ENCODE data around the gene GLCCI1. TPM values are rescaled to one million over a fixed set of nuclear protein-coding genes. Genes with fewer than 3 reads are reported as not detected.

GLCCI1 gene
- total RNA-seq, 1 experiment from 2014 or later: 55.7 TPM

GRCh38 chr7:7948232-7948631 is 20.4 kb upstream of the GLCCI1 start:
- H4K20me1 ChIP-seq (ENCODE audit: insufficient read depth, low read depth, low read length): no peaks in the 10 kb centered on the region
- no peak overlapping the region for H3K9ac ChIP-seq (ENCODE audit: low read length)
- no peaks in the 10 kb centered on the region for H3K36me3 ChIP-seq (ENCODE audit: insufficient read depth, low read length)
- H3K4me3 ChIP-seq (ENCODE audit: low read length): no peak overlapping the region
- H3K4me1 ChIP-seq (ENCODE audit: low read length): peaks cover 12% of the 10 kb centered on the region
- no peak for DNase-seq
- no peaks in the 10 kb centered on the region for H3K9me2 ChIP-seq (replicated peaks; ENCODE audit: insufficient read depth, low read length)
- H3K4me2 ChIP-seq (ENCODE audit: low read depth, low read length, poor library complexity, severe bottlenecking): no peak overlapping the region
- H3K27me3 ChIP-seq (ENCODE audit: low read length): no peaks in the 10 kb centered on the region
- H3K27ac ChIP-seq (ENCODE audit: low read length): no peak overlapping the region
- H3K9me3 ChIP-seq (ENCODE audit: low read length): no peaks in the 10 kb centered on the region
- no peak overlapping the region for H2AFZ ChIP-seq (ENCODE audit: low read length)
- H3K79me2 ChIP-seq (ENCODE audit: low read length): no peaks in the 10 kb centered on the region

- H3K4me3 ChIP-seq (ENCODE audit: low read length): no peak overlapping the region
- no peaks in the 10 kb centered on the region for H3K36me3 ChIP-seq (ENCODE audit: insufficient read depth, low read length)
- H3K9ac ChIP-seq (ENCODE audit: low read length): no peak overlapping the region
- no peak overlapping the region for H3K27ac ChIP-seq (ENCODE audit: low read length)
- no peaks in the 10 kb centered on the region for H3K9me2 ChIP-seq (replicated peaks; ENCODE audit: insufficient read depth, low read length)
- no peaks in the 10 kb centered on the region for H3K79me2 ChIP-seq (ENCODE audit: low read length)
- H3K27me3 ChIP-seq (ENCODE audit: low read length): no peaks in the 10 kb centered on the region
- H4K20me1 ChIP-seq (ENCODE audit: insufficient read depth, low read depth, low read length): no peaks in the 10 kb centered on the region
- H3K4me2 ChIP-seq (ENCODE audit: low read depth, low read length, poor library complexity, severe bottlenecking): no peak overlapping the region
- no peak overlapping the region for H2AFZ ChIP-seq (ENCODE audit: low read length)
- H3K9me3 ChIP-seq (ENCODE audit: low read length): no peaks in the 10 kb centered on the region
- no peak for DNase-seq
- no peaks in the 10 kb centered on the region for H3K4me1 ChIP-seq (ENCODE audit: low read length)
Observed at GRCh38 chr7:7953806-7954205, 14.8 kb upstream of the GLCCI1 start.

GRCh38 chr7:7956531-7957128 is 12.0 kb upstream of the GLCCI1 start:
- Histone ChIP-seq H3K4me1 (ENCODE audit: low read length) (no peaks in the 10 kb centered on the region), H3K27ac (ENCODE audit: low read length) (no peak overlapping the region), H3K36me3 (ENCODE audit: insufficient read depth, low read length) (no peaks in the 10 kb centered on the region), H3K4me3 (ENCODE audit: low read length) (no peak overlapping the region), H4K20me1 (ENCODE audit: insufficient read depth, low read depth, low read length) (no peaks in the 10 kb centered on the region), H3K4me2 (ENCODE audit: low read depth, low read length, poor library complexity, severe bottlenecking) (no peak overlapping the region), H3K27me3 (ENCODE audit: low read length) (no peaks in the 10 kb centered on the region), H2AFZ (ENCODE audit: low read length) (no peak overlapping the region), H3K9me2 (replicated peaks; ENCODE audit: insufficient read depth, low read length) (no peaks in the 10 kb centered on the region), H3K9ac (ENCODE audit: low read length) (no peak overlapping the region), H3K9me3 (ENCODE audit: low read length) (no peaks in the 10 kb centered on the region), H3K79me2 (ENCODE audit: low read length) (no peaks in the 10 kb centered on the region)
- DNase-seq: no peak

GRCh38 chr7:7957513-7957912 is 11.1 kb upstream of the GLCCI1 start:
- no peak overlapping the region for H3K27ac ChIP-seq (ENCODE audit: low read length)
- no peaks in the 10 kb centered on the region for H3K79me2 ChIP-seq (ENCODE audit: low read length)
- no peak overlapping the region for H3K4me2 ChIP-seq (ENCODE audit: low read depth, low read length, poor library complexity, severe bottlenecking)
- H3K27me3 ChIP-seq (ENCODE audit: low read length): no peaks in the 10 kb centered on the region
- no peaks in the 10 kb centered on the region for H3K36me3 ChIP-seq (ENCODE audit: insufficient read depth, low read length)
- no peaks in the 10 kb centered on the region for H3K4me1 ChIP-seq (ENCODE audit: low read length)
- no peak overlapping the region for H3K9ac ChIP-seq (ENCODE audit: low read length)
- H4K20me1 ChIP-seq (ENCODE audit: insufficient read depth, low read depth, low read length): no peaks in the 10 kb centered on the region
- no peak for DNase-seq
- no peak overlapping the region for H3K4me3 ChIP-seq (ENCODE audit: low read length)
- H3K9me3 ChIP-seq (ENCODE audit: low read length): no peaks in the 10 kb centered on the region
- no peak overlapping the region for H2AFZ ChIP-seq (ENCODE audit: low read length)
- no peaks in the 10 kb centered on the region for H3K9me2 ChIP-seq (replicated peaks; ENCODE audit: insufficient read depth, low read length)

GRCh38 chr7:7959979-7960670 is 8.5 kb upstream of the GLCCI1 start:
- no peak for DNase-seq
- no peaks in the 10 kb centered on the region for H4K20me1 ChIP-seq (ENCODE audit: insufficient read depth, low read depth, low read length)
- H3K36me3 ChIP-seq (ENCODE audit: insufficient read depth, low read length): no peaks in the 10 kb centered on the region
- H3K79me2 ChIP-seq (ENCODE audit: low read length): no peaks in the 10 kb centered on the region
- no peaks in the 10 kb centered on the region for H3K27me3 ChIP-seq (ENCODE audit: low read length)
- no peak overlapping the region for H2AFZ ChIP-seq (ENCODE audit: low read length)
- H3K9me3 ChIP-seq (ENCODE audit: low read length): no peaks in the 10 kb centered on the region
- H3K4me1 ChIP-seq (ENCODE audit: low read length): peaks cover 18% of the 10 kb centered on the region
- H3K27ac ChIP-seq (ENCODE audit: low read length): no peak overlapping the region
- no peak overlapping the region for H3K9ac ChIP-seq (ENCODE audit: low read length)
- H3K4me3 ChIP-seq (ENCODE audit: low read length): no peak overlapping the region
- H3K4me2 ChIP-seq (ENCODE audit: low read depth, low read length, poor library complexity, severe bottlenecking): no peak overlapping the region
- no peaks in the 10 kb centered on the region for H3K9me2 ChIP-seq (replicated peaks; ENCODE audit: insufficient read depth, low read length)

GRCh38 chr7:7962851-7963250 is 5.7 kb upstream of the GLCCI1 start:
- Histone ChIP-seq H3K9ac (ENCODE audit: low read length) (no peak overlapping the region), H3K36me3 (ENCODE audit: insufficient read depth, low read length) (no peaks in the 10 kb centered on the region), H3K79me2 (ENCODE audit: low read length) (no peaks in the 10 kb centered on the region), H3K9me3 (ENCODE audit: low read length) (no peaks in the 10 kb centered on the region), H3K4me1 (ENCODE audit: low read length) (peaks cover 33% of the 10 kb centered on the region), H2AFZ (ENCODE audit: low read length) (no peak overlapping the region), H3K9me2 (replicated peaks; ENCODE audit: insufficient read depth, low read length) (no peaks in the 10 kb centered on the region), H3K27ac (ENCODE audit: low read length) (no peak overlapping the region), H4K20me1 (ENCODE audit: insufficient read depth, low read depth, low read length) (no peaks in the 10 kb centered on the region), H3K4me2 (ENCODE audit: low read depth, low read length, poor library complexity, severe bottlenecking) (no peak overlapping the region), H3K4me3 (ENCODE audit: low read length) (no peak overlapping the region), H3K27me3 (ENCODE audit: low read length) (no peaks in the 10 kb centered on the region)
- DNase-seq: no peak

GRCh38 chr7:7964250-7964649 is 4.3 kb upstream of the GLCCI1 start:
- no peak overlapping the region for H2AFZ ChIP-seq (ENCODE audit: low read length)
- DNase-seq: peak; percentile 52
- H3K4me2 ChIP-seq (ENCODE audit: low read depth, low read length, poor library complexity, severe bottlenecking): peak overlapping the region; percentile 58
- H3K9me3 ChIP-seq (ENCODE audit: low read length): no peaks in the 10 kb centered on the region
- no peaks in the 10 kb centered on the region for H3K27me3 ChIP-seq (ENCODE audit: low read length)
- no peak overlapping the region for H3K9ac ChIP-seq (ENCODE audit: low read length)
- no peak overlapping the region for H3K27ac ChIP-seq (ENCODE audit: low read length)
- no peaks in the 10 kb centered on the region for H4K20me1 ChIP-seq (ENCODE audit: insufficient read depth, low read depth, low read length)
- H3K79me2 ChIP-seq (ENCODE audit: low read length): no peaks in the 10 kb centered on the region
- H3K4me3 ChIP-seq (ENCODE audit: low read length): peak overlapping the region; percentile 33
- H3K4me1 ChIP-seq (ENCODE audit: low read length): peaks cover 37% of the 10 kb centered on the region
- no peaks in the 10 kb centered on the region for H3K9me2 ChIP-seq (replicated peaks; ENCODE audit: insufficient read depth, low read length)
- no peaks in the 10 kb centered on the region for H3K36me3 ChIP-seq (ENCODE audit: insufficient read depth, low read length)

- no peak for DNase-seq
- no peaks in the 10 kb centered on the region for H3K9me2 ChIP-seq (replicated peaks; ENCODE audit: insufficient read depth, low read length)
- H3K4me3 ChIP-seq (ENCODE audit: low read length): peak overlapping the region; percentile 33; the same call in 1 of the 2 replicates
- H3K79me2 ChIP-seq (ENCODE audit: low read length): peaks cover under 1% of the 10 kb centered on the region; the same call in 1 of the 2 replicates
- H3K27ac ChIP-seq (ENCODE audit: low read length): no peak overlapping the region
- H3K27me3 ChIP-seq (ENCODE audit: low read length): no peaks in the 10 kb centered on the region
- no peaks in the 10 kb centered on the region for H4K20me1 ChIP-seq (ENCODE audit: insufficient read depth, low read depth, low read length)
- no peaks in the 10 kb centered on the region for H3K36me3 ChIP-seq (ENCODE audit: insufficient read depth, low read length)
- H3K4me2 ChIP-seq (ENCODE audit: low read depth, low read length, poor library complexity, severe bottlenecking): peak overlapping the region; percentile 58
- no peaks in the 10 kb centered on the region for H3K9me3 ChIP-seq (ENCODE audit: low read length)
- no peak overlapping the region for H2AFZ ChIP-seq (ENCODE audit: low read length)
- peaks cover 37% of the 10 kb centered on the region for H3K4me1 ChIP-seq (ENCODE audit: low read length)
- no peak overlapping the region for H3K9ac ChIP-seq (ENCODE audit: low read length)
Observed at GRCh38 chr7:7964691-7965090, 3.9 kb upstream of the GLCCI1 start.

Data from Karpas-422 (cell line).